Thyroid gland (tissue), 4 donors: ENCODE measurements around the gene SOCS1.

Source experiments
- CTCF ChIP-seq, 6 experiments: fragments of 200-600 bp in 3 of 6; fragments of 450-650 bp in 3 of 6; sonication (generic) in 3 of 6; IDR thresholded peaks; one replicate each; pipeline ENCODE4 v1.5.1; 2016 to 2019; ENCODE audit warnings: antibody characterized with exemption in 6 of 6, mild to moderate bottlenecking in 2 of 6, inconsistent platforms in 1 of 6, moderate library complexity in 1 of 6
- POLR2A ChIP-seq, 2 donors: fragments of 450-650 bp; IDR thresholded peaks; one replicate each; pipeline ENCODE4 v1.6.1; 2017; ENCODE audit warnings: antibody characterized with exemption in 2 of 2, mild to moderate bottlenecking in 2 of 2, moderate library complexity in 1 of 2

GRCh38 chr16:11242658-11243057 lies 13.3 kb downstream of the SOCS1 start:
- TF ChIP-seq CTCF (IDR thresholded peaks at IDR 0.05) (no peak), POLR2A (IDR thresholded peaks at IDR 0.05) (no peak)
